ENCODE results near the gene PGM2L1.
"Not testable (repeated sequence)": the region's sequence is repeated elsewhere in the genome, so short reads cannot be mapped to it uniquely, and the experiment has no call there.

Gene PGM2L1

DNA sequence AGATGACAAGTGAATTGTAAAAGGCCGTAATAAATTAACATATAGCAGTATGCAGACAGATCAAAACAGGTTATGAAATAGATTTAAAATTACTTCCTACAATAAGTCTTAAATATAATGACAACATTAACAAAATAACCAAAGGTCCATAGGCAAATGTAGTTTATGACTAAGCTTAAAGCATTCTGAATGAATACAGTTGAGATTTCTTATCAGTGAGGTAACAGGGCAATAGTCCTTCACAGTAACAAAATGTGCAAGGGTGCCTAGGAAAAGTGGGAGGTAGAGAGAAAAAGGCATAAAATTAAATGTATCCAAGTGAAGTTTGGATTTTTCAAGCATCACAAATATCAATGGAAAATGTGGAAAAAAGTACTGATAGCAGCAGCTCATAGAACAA, 65.9 kb downstream of the PGM2L1 start:
- DNase-seq: no peak

DNA sequence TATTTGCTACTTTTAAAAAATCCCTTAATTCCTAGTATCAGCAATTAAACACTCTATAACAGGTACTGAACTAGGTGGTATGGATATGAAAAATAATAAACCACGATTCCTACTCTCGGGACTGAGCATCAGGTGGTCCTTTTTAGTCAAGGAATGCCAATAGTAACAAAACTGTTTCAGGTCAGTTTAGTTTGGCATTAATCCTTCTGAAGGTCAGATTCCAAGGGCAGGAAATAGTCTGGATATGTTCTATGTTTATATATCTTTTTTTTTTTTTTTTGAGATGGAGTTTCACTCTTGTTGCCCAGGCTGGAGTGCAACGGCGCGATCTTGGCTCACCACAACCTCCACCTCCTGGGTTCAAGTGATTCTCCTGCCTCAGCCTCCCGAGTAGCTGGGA, 67.2 kb downstream of the PGM2L1 start:
- not testable (repeated sequence) for DNase-seq

DNA sequence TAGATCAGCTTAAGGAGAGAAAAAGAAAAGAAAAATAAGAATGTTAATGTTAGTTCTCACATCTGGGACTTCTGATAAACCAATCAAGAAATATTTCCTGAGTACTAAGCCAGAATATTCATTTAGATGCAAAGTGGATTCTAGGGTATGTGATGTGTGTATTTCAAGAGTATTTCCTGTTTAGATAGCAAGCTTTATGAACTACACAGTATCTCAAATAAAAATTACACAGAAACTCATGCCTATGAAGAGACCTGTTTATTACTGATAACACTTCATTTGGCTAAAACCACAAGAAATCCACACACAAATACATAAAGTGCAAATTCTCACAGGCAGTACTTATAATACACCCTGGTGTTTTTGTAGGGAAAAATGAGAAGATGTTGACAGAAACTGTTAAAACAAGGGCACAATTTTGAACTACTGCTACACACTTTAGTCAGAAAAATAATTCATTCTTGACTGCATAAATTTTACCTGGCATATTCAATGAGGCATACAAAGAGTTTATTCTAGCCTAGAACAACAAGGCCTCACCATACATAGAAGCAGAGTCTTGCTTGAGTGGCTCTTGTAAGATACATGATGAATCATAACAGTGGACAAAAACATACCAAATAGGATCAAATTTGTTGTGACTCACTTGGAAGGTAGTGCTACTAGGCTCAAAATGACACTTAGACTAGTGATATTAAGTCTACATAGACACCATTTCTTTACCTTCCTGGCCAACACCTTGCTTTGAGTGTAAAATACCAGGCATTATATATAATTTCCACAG, 68.0 kb downstream of the PGM2L1 start:
- DNase-seq: peak; percentile 55

DNA sequence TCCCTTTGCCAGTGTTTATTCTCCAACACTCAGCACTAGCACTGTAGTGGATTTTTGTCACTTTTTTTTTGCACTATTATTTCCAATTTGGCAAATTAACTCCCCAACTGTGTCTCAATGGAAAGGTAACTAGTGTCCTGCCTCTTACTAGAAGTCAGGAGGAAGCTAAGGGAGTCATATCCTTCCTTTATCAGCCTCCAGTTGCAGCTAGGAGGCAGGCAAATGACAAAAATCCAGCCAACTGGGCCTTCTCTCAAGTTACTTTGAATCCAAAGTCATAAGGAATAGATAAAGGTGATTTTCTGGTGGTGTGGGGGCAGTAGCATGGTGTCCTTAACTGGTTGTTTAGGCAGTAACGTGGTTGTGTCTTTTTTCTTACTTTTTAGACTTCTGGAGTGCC, 71.2 kb downstream of the PGM2L1 start:
- no peak for DNase-seq

DNA sequence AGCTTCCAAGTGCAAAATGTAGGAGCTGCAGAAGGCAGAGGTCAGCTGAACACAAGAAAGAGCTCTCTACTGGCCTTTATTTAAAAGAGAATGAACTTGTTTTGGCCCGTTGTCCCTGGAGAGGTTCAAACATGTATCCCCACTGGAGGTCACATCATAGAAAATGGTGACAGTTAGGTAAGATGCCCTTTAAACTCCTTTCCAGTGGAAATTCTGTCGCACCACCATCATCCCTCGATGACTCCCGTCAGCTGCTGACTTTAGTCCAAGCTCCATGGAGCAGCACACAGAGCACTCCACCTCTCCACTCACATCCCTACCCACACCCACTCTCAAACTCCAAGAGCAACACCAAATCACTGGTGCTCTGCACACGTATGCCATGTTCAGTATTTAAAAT, 71.6 kb downstream of the PGM2L1 start:
- DNase-seq: no peak

DNA sequence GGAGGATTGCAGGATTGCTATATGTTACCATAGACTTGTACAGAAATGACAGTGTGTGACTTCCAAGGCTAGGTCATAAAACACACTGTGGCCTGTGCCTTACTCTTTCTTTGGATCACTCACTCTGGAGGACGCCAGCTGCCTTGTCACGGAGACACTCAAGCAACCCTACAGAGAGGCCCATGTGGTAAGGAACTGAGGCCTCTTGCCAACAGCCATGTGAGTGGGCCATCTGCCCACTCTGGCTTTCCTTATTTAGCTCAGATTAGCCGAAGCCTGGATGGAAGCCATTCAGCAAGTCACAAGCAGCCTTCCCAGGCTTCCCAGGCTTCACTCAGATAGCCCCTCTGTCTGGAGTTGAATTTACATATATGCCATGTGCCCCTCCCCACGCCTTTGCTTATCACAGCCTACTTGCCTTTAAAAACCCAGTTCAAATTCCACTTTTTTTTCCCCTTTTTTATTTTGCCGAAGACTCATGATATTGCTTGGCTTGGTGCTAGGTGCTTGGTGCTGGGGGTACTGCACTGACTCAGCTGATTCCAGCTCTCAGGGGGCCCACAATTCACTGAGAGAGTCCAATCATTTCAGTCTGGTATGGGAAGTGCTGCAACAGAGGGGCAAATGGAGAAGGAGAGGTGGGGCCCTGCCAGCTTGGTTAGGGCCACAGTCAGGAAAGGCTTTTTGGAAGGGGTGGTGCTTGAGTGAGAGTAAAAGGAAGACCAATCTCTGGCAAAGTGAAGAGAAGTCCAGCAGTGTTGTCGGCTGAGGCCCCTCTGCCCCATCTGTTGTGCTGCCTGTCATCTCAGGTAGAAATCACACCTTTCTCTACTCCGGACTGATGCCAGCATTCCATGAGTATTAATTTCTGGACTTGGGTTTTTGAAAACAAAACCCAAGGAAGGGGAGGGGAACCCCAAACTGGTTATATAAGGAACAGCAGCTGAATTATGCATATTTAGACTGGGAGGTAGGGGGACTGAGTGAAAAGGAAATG, 72.3 kb downstream of the PGM2L1 start:
- peak; percentile 97 for DNase-seq

DNA sequence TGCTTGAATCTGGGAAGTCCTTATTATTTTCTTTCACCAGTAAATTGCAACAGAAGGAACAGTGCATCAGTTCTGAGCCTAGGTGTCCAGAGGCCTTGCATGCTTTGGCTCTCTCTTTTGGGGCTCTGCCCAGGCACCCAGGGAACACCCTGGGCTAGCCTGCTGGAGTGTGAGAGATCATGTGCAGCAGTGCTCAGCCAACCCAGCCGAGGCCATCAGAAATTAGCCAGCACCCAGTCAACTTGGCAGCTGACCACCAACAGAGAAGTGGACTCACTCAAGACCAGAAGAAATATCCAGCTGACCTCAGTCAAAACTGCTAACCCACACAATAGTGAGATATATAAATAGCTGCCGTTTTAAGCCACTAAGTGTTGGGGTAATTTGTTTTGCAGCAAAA, 75.6 kb downstream of the PGM2L1 start:
- DNase-seq: no peak

DNA sequence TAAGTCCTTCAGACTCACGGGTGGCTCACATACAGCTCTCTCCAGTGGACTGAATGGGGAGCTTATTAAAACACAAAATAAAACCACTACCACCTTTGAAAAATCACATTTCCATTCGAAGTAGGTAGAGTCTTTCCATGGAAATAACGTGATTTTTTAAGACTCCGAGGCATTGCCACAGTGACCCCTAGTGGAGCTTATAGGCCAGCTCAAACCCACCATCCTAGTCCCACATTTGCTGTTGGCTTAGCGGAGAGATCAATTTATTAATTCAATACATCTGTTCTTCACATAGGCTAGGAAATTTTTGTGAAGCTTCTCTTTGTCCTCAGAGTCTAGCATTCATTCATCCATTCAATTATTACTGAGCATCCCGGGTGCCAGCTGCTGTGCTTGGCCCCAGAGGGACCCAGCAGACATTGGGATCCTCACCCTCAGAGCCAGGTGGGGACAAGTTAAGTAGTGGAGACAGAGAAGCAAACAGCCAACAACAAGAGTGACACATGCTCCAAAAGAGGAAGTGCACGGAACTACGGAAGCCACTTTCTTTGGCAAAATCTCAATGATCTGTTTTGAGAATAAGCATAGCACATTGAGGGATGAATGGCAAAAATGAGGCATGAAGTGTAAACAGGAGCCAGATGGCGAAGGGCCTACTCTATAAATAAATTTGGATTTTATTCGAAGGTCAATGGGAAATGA, 76.6 kb downstream of the PGM2L1 start:
- no peak for DNase-seq

DNA sequence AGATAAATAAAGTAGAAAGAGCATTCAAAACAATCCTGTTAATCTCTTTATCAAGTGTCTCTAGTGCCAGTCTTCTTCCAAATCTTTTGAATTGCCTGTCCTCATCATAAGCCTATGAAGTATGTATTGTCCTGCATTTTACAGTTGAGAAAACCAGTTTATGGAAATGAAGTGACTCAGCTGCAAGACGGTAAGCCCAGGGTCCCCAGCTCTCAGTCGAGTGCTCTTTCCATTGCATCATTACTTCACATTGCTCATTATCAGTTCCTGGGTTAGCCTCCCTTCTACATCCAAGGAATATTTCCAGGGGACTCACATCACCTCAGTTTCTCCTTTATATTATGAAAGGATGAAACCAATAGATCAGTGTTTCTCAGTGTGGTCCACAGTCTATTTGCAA, 77.7 kb downstream of the PGM2L1 start:
- no peak for DNase-seq

DNA sequence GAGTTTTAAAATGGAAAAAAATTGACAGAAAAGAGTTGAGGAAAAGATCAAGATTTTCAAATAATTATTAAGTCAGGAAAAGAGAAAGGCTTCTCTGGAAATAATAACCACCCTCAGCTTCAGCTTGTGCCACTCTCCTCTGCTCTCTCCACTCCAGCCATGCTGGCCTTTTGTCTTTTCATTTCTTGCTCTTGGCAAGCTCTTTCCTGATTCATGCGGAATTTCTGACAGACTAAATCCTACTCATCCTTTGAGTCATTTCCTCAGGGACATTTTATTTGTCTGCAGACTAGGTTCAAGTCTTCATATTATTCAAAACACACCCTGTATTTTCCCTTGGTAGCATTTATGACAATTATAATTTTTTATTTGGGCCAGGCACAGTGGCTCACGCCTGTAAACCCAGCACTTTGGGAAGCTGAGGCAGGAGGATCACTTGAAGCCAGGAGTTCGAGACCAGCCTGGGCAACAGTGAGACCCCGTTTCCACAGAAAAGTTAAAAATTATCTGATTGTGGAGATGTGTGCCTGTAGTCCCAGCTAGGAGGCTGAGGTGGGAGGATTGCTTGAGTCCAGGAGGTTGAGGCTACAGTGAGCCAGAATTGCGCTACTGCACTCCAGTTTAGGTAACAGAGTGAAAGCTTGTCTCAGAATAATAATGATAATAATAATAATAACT, 79.0 kb downstream of the PGM2L1 start:
- no peak for DNase-seq

DNA sequence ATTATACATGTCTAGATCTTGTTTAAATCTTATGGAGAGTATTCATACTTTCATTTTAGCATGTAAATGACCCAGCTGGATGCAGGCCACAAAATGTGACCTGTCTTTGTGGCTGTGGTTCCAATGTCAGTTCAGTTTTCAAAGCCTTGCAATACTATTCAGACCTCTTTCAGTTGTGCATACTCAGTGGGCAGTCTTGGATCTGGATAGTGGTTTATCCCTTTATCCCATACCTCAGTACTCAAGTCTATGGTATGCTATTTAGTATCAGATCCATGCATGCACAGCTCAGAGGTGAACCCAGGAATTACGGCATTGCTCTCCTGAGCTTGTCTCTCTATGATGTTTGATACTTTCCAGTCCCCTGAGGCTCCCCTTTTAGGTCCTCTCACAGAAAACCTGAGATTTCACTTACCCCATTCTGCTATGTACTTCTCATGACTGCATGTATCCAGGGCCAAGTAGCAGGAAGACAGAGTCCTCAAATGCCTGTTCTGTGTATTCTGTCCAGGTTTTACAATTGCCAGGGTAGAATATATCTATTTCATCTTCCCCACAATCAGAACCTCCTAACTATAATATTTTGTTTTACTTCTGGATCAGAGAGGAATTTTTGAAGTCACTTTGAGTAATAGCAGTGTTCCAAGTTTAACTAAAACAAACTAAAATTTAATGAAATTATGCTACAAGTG, 79.8 kb downstream of the PGM2L1 start:
- DNase-seq: no peak

DNA sequence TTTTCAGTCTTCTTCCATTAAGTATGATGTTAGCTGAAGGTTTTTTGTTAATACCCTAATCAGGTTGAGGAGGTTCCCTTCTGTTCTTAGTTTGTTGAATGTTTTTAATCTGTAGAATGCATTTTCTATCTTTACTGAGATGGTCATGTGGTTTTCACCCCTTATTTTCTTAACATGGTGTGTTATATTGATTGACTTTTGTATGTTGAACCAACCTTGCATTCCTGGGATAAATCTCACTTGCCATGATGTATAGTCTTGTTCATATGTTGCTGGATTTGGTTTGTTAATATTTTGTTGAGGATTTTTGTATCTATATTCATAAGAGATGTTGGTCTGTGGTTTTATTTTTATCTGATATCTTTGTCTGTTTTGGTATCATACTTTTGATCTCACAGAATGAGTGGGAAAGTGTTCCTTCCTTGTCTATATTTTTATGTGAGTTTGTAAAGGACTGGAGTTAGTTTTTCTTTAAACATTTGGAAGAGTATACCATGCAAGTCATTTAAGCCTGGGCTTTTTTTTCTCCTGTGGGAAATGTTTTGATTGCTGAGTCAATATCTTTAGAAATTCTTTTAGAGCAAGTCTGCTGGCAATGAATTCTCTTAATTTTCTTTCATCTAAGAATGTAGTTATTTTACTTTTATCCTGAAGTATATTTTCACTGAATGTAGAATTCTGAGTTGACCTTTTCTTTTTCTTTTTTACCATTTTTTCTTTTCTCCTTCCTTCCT, 81.3 kb downstream of the PGM2L1 start:
- DNase-seq: no peak

DNA sequence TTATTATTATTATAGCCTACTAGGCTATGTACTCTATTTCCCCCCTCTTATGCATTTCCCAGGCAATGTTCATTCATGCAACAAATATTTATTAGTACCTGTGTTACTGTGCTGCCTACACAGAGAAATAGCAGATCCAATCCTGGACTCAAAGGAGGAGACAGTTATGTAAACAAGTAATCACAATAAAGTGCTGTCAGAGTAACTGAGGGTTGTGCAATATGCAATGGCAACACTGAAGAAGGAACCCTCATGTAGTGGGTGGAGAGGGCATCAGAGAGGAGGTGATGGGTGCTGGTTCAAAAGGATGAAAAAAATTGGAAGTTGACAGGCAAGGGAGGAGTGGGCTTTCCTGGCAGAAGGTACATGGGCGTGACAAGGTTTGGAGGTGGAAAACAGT, 85.9 kb downstream of the PGM2L1 start:
- DNase-seq: no peak

DNA sequence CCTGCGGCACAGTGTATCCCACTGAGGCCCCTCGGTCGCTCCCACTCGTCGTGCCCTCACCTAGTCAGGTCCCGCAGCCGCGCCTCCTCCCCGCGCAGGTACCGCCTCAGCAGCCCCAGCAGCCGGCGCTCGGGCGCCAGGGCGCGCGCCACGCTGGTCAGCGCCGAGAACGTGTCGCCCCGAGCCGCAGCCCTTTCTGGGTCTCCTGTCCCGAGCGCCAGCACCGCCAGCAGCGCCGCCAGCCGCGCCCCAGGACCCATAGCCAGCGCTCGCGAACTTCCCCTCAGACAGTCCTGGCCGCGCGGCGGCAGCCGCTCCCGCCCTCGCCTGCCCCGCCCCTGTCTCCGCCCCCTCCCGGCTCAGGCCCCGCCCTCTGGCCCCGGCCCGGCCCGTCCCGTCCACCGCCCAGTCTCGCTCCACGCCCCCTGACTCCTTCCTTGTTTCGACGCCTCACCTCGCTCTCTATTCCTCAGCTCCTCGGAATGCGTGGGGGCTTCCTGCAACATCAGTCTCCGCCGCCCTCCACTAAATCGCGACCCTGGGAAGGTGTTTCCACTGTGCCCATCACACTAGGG, 86.8 kb downstream of the PGM2L1 start, which contains the start of gene P4HA3:
TSS of gene P4HA3 (minus strand) at position 289 of the 575 bp plus-strand sequence. CDS start at position 260, 29 bp downstream.
- DNase-seq: no peak

DNA sequence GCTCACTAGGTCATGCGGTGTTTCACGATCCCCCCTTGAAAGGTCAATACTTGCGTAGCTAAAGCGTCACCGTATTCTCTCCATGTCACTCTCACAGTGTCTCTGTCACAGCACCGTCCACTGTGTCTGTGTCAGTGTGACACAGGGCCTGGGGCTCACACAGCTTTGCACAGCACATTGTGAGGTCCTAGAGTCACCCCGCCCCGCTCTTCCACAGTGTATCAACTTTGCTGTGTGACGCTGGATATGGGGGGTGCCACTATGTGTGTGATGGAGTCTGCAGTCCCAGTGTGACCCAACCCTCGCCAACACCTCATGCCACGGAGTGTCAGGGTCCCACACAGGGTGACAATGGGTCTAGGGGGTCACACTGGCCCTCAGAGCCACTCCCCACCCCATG, 87.4 kb downstream of the PGM2L1 start:
- no peak for DNase-seq

DNA sequence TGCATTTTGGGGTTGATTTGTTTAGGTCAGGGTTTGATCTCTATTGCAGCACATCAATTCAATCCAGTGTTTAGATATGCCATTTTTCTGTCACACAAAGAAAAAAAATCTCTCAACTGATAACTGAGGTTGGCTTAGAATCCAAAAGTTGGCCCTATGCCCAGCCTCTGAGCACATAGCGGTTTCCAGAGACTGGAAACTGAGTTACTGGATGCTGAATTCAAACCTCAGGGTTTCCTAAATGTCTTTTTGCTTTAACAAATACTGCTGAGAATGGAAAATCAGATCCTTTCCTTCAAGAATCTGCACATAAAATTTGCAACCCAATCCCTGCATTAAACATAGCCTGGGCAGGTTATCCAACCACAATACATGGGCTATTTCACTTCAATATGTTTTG, 90.8 kb downstream of the PGM2L1 start:
- DNase-seq: peak; percentile 46

DNA sequence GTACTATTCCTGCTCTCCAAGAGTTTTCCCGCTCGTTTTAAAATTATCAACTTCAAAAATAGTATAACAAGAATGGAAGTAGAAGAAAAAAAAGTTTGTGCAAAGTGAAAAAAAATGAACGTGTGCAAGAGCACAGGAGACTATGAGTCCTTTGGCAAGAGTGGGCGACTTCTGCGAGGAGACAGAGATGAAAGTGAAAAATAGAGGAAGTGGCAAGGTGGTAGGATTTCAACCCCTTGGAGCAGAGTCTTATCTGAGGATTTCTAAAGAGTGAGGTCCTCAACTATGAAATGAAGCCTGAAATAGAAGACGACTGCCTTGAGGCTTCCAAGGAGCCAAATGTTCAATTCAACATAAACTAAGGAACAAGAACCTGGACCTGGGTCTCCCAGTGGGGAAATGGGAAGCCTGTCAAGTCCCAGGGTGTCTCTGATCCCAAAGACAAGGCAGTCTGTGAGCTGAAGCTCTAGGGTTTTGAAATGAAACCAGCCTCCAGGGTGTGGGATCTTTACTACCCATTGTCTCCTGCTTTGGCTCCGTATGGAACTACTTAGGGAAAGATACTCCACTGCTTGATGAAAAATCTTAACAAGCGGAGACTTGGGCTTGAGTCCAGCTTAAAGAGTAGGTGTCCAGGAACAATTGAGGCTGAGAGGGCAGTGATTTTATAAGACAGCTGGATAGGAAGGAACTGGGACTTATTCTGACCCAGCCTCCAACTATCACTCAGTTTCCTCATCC, 91.6 kb downstream of the PGM2L1 start:
- DNase-seq: peak; percentile 67

DNA sequence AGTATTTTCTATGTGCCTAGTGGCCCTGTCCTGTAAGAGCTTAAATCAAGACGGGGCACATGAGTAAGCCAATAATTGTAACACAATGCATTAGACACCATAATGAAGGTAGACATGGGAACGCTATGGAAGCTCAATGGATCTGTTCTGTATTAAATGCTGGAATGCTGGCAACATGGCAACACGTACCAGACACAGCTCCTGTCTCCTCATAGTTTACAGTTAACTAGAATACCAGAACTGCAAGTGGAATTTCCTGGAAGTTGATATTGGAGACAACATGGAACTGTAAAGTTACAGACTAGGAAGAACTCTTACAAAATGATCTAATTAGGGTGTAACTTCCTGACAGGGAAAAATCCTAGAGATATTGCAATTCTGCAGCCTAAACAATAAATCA, 99.2 kb downstream of the PGM2L1 start:
- DNase-seq: no peak

DNA sequence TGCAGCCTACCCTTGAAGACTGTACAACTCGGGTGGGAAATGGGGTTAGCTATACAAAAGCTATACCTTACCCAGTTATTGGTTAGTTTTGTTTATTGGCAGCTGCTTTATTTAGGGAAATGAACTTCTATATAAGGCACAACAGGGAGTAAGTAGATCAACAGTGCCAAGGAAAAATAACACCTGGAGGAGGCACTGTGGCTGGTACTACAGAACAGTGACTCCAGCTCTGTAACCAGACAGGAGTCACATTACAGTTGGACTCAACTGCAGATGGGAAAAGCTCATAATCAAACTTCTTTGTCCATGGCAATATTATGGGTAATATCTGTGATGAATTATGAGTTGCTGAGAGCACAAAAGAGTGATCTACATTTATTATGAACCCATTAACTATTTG, 100.7 kb downstream of the PGM2L1 start:
- no peak for DNase-seq

DNA sequence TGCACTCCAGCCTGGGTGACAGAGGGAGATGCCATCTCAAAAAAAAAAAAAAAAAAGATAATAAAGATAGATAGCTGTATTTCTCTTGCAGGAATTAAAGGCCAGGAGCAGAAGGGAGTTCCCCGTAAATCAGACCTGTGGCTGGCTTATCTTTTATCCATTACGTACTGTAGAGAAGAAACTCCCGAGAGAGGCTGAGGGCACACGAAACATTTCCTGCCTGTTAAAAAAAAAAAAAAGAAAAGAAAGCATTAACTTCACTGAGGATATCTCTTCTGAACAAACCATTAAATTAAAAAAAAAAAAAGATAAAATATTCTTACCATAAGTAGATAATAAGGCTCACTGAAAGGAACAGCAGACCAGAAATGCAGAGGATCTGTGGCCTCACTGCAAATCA, 109.3 kb downstream of the PGM2L1 start:
- no peak for DNase-seq

All from DMS79 treated with DMSO at 0.1 percent for 48 hours (cell line).